ENCODE results near the gene CUZD1. TPM values are rescaled to one million over a fixed set of nuclear protein-coding genes. Genes with fewer than 3 reads are reported as not detected.

CUZD1 gene
- total RNA-seq, 1 donor from 2014 or later, result 2.4 TPM

- Mint-ChIP-seq H3K4me1 (ENCODE audit: low read depth, unreplicated experiment) (peaks cover 10% of the 10 kb centered on the region), H3K27me3 (ENCODE audit: unreplicated experiment) (peaks cover 2% of the 10 kb centered on the region), H3K4me3 (ENCODE audit: unreplicated experiment) (no peak overlapping the region), H3K9me3 (ENCODE audit: unreplicated experiment) (no peaks in the 10 kb centered on the region), H3K27ac (ENCODE audit: unreplicated experiment) (no peak overlapping the region), H3K36me3 (ENCODE audit: unreplicated experiment) (peaks cover 6% of the 10 kb centered on the region)
- no peak for DNase-seq
- TF ChIP-seq CTCF (IDR thresholded peaks at IDR 0.05; ENCODE audit: partially characterized antibody, unreplicated experiment), result no peak
Measured at GRCh38 chr10:122855745-122856144, 10.1 kb upstream of the CUZD1 start.

- Mint-ChIP-seq H3K4me3 (ENCODE audit: unreplicated experiment) (no peak overlapping the region), H3K36me3 (ENCODE audit: unreplicated experiment) (peaks cover 10% of the 10 kb centered on the region), H3K4me1 (ENCODE audit: low read depth, unreplicated experiment) (peaks cover 10% of the 10 kb centered on the region), H3K27me3 (ENCODE audit: unreplicated experiment) (peaks cover 2% of the 10 kb centered on the region), H3K27ac (ENCODE audit: unreplicated experiment) (no peak overlapping the region), H3K9me3 (ENCODE audit: unreplicated experiment) (no peaks in the 10 kb centered on the region)
- TF ChIP-seq CTCF (IDR thresholded peaks at IDR 0.05; ENCODE audit: partially characterized antibody, unreplicated experiment), result no peak
- no peak for DNase-seq
Measured at GRCh38 chr10:122854648-122855047, 9.0 kb upstream of the CUZD1 start.

GRCh38 chr10:122853665-122854313 is 8.1 kb upstream of the CUZD1 start:
- Mint-ChIP-seq H3K27ac (ENCODE audit: unreplicated experiment) (no peak overlapping the region), H3K4me3 (ENCODE audit: unreplicated experiment) (no peak overlapping the region), H3K27me3 (ENCODE audit: unreplicated experiment) (peaks cover 2% of the 10 kb centered on the region), H3K4me1 (ENCODE audit: low read depth, unreplicated experiment) (peaks cover 8% of the 10 kb centered on the region), H3K9me3 (ENCODE audit: unreplicated experiment) (no peaks in the 10 kb centered on the region), H3K36me3 (ENCODE audit: unreplicated experiment) (peaks cover 10% of the 10 kb centered on the region)
- DNase-seq, result no peak
- TF ChIP-seq CTCF (IDR thresholded peaks at IDR 0.05; ENCODE audit: partially characterized antibody, unreplicated experiment), result no peak

GRCh38 chr10:122852261-122852660 is 6.6 kb upstream of the CUZD1 start:
- H3K36me3 Mint-ChIP-seq (ENCODE audit: unreplicated experiment), result peaks cover 10% of the 10 kb centered on the region
- H3K27ac Mint-ChIP-seq (ENCODE audit: unreplicated experiment), result no peak overlapping the region
- H3K27me3 Mint-ChIP-seq (ENCODE audit: unreplicated experiment), result peaks cover 2% of the 10 kb centered on the region
- no peak overlapping the region for H3K4me3 Mint-ChIP-seq (ENCODE audit: unreplicated experiment)
- H3K9me3 Mint-ChIP-seq (ENCODE audit: unreplicated experiment), result no peaks in the 10 kb centered on the region
- DNase-seq, result no peak
- TF ChIP-seq CTCF (IDR thresholded peaks at IDR 0.05; ENCODE audit: partially characterized antibody, unreplicated experiment), result no peak
- peaks cover 11% of the 10 kb centered on the region for H3K4me1 Mint-ChIP-seq (ENCODE audit: low read depth, unreplicated experiment)

- Mint-ChIP-seq H3K4me1 (ENCODE audit: low read depth, unreplicated experiment) (peaks cover 6% of the 10 kb centered on the region), H3K4me3 (ENCODE audit: unreplicated experiment) (no peak overlapping the region), H3K27me3 (ENCODE audit: unreplicated experiment) (peaks cover 2% of the 10 kb centered on the region), H3K9me3 (ENCODE audit: unreplicated experiment) (peaks cover 3% of the 10 kb centered on the region), H3K36me3 (ENCODE audit: unreplicated experiment) (peaks cover 15% of the 10 kb centered on the region), H3K27ac (ENCODE audit: unreplicated experiment) (no peak overlapping the region)
- DNase-seq, result no peak
- no peak for TF ChIP-seq CTCF (IDR thresholded peaks at IDR 0.05; ENCODE audit: partially characterized antibody, unreplicated experiment)
Measured at GRCh38 chr10:122850705-122851640, 5.3 kb upstream of the CUZD1 start.
